Measurements from ENCODE around the gene PTPRN2.

The PTPRN2 gene

DNA sequence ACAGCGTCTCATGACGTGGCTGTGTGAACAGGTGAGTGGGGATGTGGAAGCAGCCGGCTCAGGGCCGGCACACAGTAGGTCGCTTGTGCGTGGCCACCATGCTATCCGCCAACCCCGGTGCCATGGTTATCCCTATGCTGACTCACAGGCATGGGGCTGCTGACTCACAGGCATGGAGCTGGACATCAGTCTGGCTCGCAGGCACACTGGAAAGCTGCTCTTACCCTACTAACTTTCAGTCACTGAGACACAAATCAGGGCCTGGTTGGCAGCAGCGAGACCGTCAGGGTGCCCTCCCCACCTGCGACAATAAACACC is 341.9 kb downstream of the PTPRN2 start:
- Histone ChIP-seq H3K79me1 (ENCODE audit: low read length) (no peaks in the 10 kb centered on the region), H3K27me3 (ENCODE audit: insufficient read depth, low read length, poor library complexity) (no peaks in the 10 kb centered on the region), H3K4me2 (ENCODE audit: low read length) (no peak overlapping the region), H3K27ac (ENCODE audit: low read depth, low read length) (no peak overlapping the region), H3K23ac (ENCODE audit: low read length) (no peak overlapping the region), H3K79me2 (ENCODE audit: control insufficient read depth, insufficient read depth, low read length) (no peaks in the 10 kb centered on the region), H3K18ac (ENCODE audit: low read length) (no peak overlapping the region), H3K36me3 (ENCODE audit: control insufficient read depth, insufficient read depth, low read length) (no peaks in the 10 kb centered on the region), H3K4ac (ENCODE audit: low read depth, low read length) (no peak overlapping the region), H4K5ac (ENCODE audit: low read length) (no peak overlapping the region), H3K56ac (ENCODE audit: low read length) (no peak overlapping the region), H3K9ac (ENCODE audit: low read length) (no peak overlapping the region), H2BK120ac (ENCODE audit: low read depth, low read length) (no peak overlapping the region), H3K4me1 (ENCODE audit: control insufficient read depth, low read depth, low read length) (no peaks in the 10 kb centered on the region), H4K8ac (ENCODE audit: low read depth, low read length) (no peak overlapping the region), H2BK5ac (ENCODE audit: low read length) (no peak overlapping the region), H2AK5ac (ENCODE audit: low read length) (no peak overlapping the region), H2BK15ac (replicated peaks; ENCODE audit: low read depth) (no peak overlapping the region), H3K4me3 (ENCODE audit: low read length) (no peak overlapping the region)
- WGBS (ENCODE audit: extremely low coverage, insufficient coverage, low lambda C conversion rate), result no CpG with 5 or more reads among the region's 12 CpGs
- DNase-seq, result no peak

DNA sequence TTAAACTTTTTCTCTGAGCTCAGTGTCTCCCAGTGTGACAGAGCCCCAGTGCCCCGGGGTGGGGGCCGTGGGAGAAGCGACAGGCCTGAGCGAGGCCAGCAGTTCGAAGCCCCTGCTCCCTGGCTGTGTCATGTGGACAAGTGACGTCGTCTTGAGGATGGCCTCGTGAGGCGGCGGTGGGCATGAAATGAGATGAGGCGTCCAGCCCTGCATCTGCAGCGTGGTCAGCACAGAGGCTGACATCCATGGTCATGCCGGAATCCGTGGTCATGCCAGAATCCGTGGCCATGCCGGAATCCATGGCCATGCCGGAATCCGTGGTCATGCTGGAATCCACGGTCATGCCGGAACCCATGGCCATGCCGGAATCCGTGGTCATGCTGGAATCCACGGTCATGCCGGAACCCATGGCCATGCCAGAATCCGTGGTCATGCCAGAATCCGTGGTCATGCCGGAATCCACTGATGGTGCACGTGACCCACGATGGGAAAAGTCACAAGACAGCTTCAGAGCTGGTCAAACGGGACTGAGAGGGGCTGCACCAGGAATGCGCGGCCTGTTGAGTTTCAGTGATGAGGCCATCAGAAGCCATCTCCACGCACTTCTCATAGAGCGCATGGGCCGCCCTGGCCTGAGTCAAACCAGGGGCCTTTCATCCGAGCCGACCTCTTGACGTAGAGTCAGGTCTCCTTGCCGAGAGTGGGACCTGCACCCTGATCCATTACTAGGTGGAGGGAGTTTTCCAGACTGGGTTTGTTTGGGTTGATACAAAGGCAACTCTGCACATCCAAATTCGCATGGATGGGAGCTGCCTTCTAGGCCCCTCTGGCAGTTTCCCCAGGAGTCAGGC is 342.5 kb downstream of the PTPRN2 start:
- no CpG with 5 or more reads among the region's 40 CpGs for WGBS (ENCODE audit: extremely low coverage, insufficient coverage, low lambda C conversion rate)
- Histone ChIP-seq H3K79me2 (ENCODE audit: control insufficient read depth, insufficient read depth, low read length) (no peaks in the 10 kb centered on the region), H3K4me2 (ENCODE audit: low read length) (no peak overlapping the region), H3K36me3 (ENCODE audit: control insufficient read depth, insufficient read depth, low read length) (no peaks in the 10 kb centered on the region), H3K79me1 (ENCODE audit: low read length) (no peaks in the 10 kb centered on the region), H2BK5ac (ENCODE audit: low read length) (no peak overlapping the region), H3K27me3 (ENCODE audit: insufficient read depth, low read length, poor library complexity) (no peaks in the 10 kb centered on the region), H4K8ac (ENCODE audit: low read depth, low read length) (no peak overlapping the region), H3K4me1 (ENCODE audit: control insufficient read depth, low read depth, low read length) (no peaks in the 10 kb centered on the region), H3K4me3 (ENCODE audit: low read length) (no peak overlapping the region), H4K5ac (ENCODE audit: low read length) (no peak overlapping the region), H2BK15ac (replicated peaks; ENCODE audit: low read depth) (no peak overlapping the region), H2BK120ac (ENCODE audit: low read depth, low read length) (no peak overlapping the region), H3K27ac (ENCODE audit: low read depth, low read length) (no peak overlapping the region), H3K23ac (ENCODE audit: low read length) (no peak overlapping the region), H3K9ac (ENCODE audit: low read length) (no peak overlapping the region), H3K18ac (ENCODE audit: low read length) (no peak overlapping the region), H3K56ac (ENCODE audit: low read length) (no peak overlapping the region), H3K4ac (ENCODE audit: low read depth, low read length) (no peak overlapping the region), H2AK5ac (ENCODE audit: low read length) (no peak overlapping the region)
- no peak for DNase-seq

DNA sequence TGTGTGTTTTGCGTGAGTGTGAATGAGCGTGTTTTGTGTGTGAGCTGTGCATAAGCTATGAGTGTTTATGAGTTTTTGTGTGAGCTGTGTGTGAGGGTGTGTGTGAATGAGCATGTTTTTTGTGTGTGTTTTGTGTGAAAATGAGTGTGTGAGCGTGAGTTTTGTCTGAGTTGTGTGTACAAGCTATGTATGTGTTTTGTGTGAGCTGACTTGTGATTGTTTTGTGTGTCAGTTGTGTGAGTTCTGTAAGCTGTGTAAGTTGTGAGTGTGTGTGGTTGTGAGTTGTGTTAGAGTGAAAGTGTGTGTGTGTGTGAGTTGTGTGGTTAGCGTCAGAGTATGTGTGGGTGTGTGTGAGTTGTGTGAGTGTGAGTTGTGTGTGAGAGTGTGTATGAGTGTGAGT is 343.2 kb downstream of the PTPRN2 start:
- Histone ChIP-seq H3K56ac (ENCODE audit: low read length) (no peak overlapping the region), H3K4me2 (ENCODE audit: low read length) (no peak overlapping the region), H3K27me3 (ENCODE audit: insufficient read depth, low read length, poor library complexity) (no peaks in the 10 kb centered on the region), H2AK5ac (ENCODE audit: low read length) (no peak overlapping the region), H3K23ac (ENCODE audit: low read length) (no peak overlapping the region), H3K79me1 (ENCODE audit: low read length) (no peaks in the 10 kb centered on the region), H2BK15ac (replicated peaks; ENCODE audit: low read depth) (no peak overlapping the region), H3K4ac (ENCODE audit: low read depth, low read length) (no peak overlapping the region), H3K4me1 (ENCODE audit: control insufficient read depth, low read depth, low read length) (no peaks in the 10 kb centered on the region), H3K9ac (ENCODE audit: low read length) (no peak overlapping the region), H3K4me3 (ENCODE audit: low read length) (no peak overlapping the region), H4K8ac (ENCODE audit: low read depth, low read length) (no peak overlapping the region), H2BK5ac (ENCODE audit: low read length) (no peak overlapping the region), H2BK120ac (ENCODE audit: low read depth, low read length) (no peak overlapping the region), H3K18ac (ENCODE audit: low read length) (no peak overlapping the region), H3K36me3 (ENCODE audit: control insufficient read depth, insufficient read depth, low read length) (no peaks in the 10 kb centered on the region), H3K79me2 (ENCODE audit: control insufficient read depth, insufficient read depth, low read length) (no peaks in the 10 kb centered on the region), H4K5ac (ENCODE audit: low read length) (no peak overlapping the region), H3K27ac (ENCODE audit: low read depth, low read length) (no peak overlapping the region)
- 100% methylated on average over 4 of the region's 4 CpGs for WGBS (ENCODE audit: extremely low coverage, insufficient coverage, low lambda C conversion rate)
- DNase-seq, result no peak

DNA sequence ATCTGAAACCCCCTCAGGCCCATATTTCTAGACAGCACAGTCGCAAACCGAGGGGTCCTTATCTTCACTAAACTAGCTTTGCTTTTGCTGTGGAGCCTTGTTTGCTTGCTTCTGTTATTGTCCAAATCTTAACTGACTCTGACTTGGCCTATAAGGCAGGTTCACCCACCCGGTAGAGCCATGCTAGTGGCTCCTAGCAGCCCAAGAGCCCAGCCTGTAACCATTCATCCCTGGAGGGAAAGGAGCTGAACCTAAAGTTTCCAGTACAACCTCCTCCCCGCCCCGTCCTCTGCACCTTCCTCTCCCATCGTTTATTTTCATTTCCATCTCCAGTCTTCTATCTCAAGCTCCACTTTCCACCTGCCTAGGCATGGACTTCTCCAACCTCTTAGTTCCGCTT is 345.7 kb downstream of the PTPRN2 start:
- Histone ChIP-seq H4K8ac (ENCODE audit: low read depth, low read length) (no peak overlapping the region), H4K5ac (ENCODE audit: low read length) (no peak overlapping the region), H3K4me1 (ENCODE audit: control insufficient read depth, low read depth, low read length) (no peaks in the 10 kb centered on the region), H3K4me2 (ENCODE audit: low read length) (no peak overlapping the region), H3K27ac (ENCODE audit: low read depth, low read length) (no peak overlapping the region), H3K18ac (ENCODE audit: low read length) (no peak overlapping the region), H3K36me3 (ENCODE audit: control insufficient read depth, insufficient read depth, low read length) (no peaks in the 10 kb centered on the region), H3K9ac (ENCODE audit: low read length) (no peak overlapping the region), H3K79me1 (ENCODE audit: low read length) (no peaks in the 10 kb centered on the region), H2AK5ac (ENCODE audit: low read length) (no peak overlapping the region), H2BK5ac (ENCODE audit: low read length) (no peak overlapping the region), H2BK120ac (ENCODE audit: low read depth, low read length) (no peak overlapping the region), H3K23ac (ENCODE audit: low read length) (no peak overlapping the region), H3K79me2 (ENCODE audit: control insufficient read depth, insufficient read depth, low read length) (no peaks in the 10 kb centered on the region), H3K27me3 (ENCODE audit: insufficient read depth, low read length, poor library complexity) (no peaks in the 10 kb centered on the region), H3K4me3 (ENCODE audit: low read length) (no peak overlapping the region), H3K4ac (ENCODE audit: low read depth, low read length) (no peak overlapping the region), H2BK15ac (replicated peaks; ENCODE audit: low read depth) (no peak overlapping the region), H3K56ac (ENCODE audit: low read length) (no peak overlapping the region)
- no peak for DNase-seq
- WGBS (ENCODE audit: extremely low coverage, insufficient coverage, low lambda C conversion rate), result no CpG with 5 or more reads among the region's 7 CpGs

DNA sequence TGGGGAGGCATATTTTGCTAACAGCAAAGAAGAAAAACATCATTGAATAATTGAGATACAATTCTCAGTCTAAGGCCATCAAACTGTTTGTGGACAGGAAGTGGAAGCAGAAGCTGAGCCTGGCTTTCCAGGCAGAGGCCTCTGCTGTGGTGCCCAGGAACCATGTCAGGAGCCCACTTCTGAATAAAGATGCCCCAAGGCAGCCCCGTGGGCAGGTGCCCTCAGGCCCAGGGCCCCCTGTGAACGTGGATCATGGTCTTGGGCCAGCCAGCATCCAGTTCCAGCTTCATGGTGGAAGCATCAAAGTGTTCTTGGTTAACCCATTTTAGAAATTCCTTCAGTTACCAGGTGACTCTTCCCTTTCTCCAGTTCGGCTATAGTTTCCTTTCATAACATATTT is 346.8 kb downstream of the PTPRN2 start:
- no peak overlapping the region for H3K56ac ChIP-seq (ENCODE audit: low read length)
- no peak overlapping the region for H2BK120ac ChIP-seq (ENCODE audit: low read depth, low read length)
- H3K18ac ChIP-seq (ENCODE audit: low read length), result no peak overlapping the region
- no peak for DNase-seq
- H3K36me3 ChIP-seq (ENCODE audit: control insufficient read depth, insufficient read depth, low read length), result no peaks in the 10 kb centered on the region
- H3K27me3 ChIP-seq (ENCODE audit: insufficient read depth, low read length, poor library complexity), result no peaks in the 10 kb centered on the region
- H3K4me2 ChIP-seq (ENCODE audit: low read length), result no peak overlapping the region
- H3K23ac ChIP-seq (ENCODE audit: low read length), result no peak overlapping the region
- H3K4me3 ChIP-seq (ENCODE audit: low read length), result no peak overlapping the region
- no peak overlapping the region for H4K8ac ChIP-seq (ENCODE audit: low read depth, low read length)
- WGBS (ENCODE audit: extremely low coverage, insufficient coverage, low lambda C conversion rate), result no CpG with 5 or more reads among the region's 3 CpGs
- H3K27ac ChIP-seq (ENCODE audit: low read depth, low read length), result no peak overlapping the region
- H3K9ac ChIP-seq (ENCODE audit: low read length), result no peak overlapping the region
- no peak overlapping the region for H2BK15ac ChIP-seq (replicated peaks; ENCODE audit: low read depth)
- H3K79me1 ChIP-seq (ENCODE audit: low read length), result no peaks in the 10 kb centered on the region
- H2AK5ac ChIP-seq (ENCODE audit: low read length), result no peak overlapping the region
- no peak overlapping the region for H4K5ac ChIP-seq (ENCODE audit: low read length)
- no peaks in the 10 kb centered on the region for H3K79me2 ChIP-seq (ENCODE audit: control insufficient read depth, insufficient read depth, low read length)
- H3K4ac ChIP-seq (ENCODE audit: low read depth, low read length), result no peak overlapping the region
- H3K4me1 ChIP-seq (ENCODE audit: control insufficient read depth, low read depth, low read length), result no peaks in the 10 kb centered on the region
- H2BK5ac ChIP-seq (ENCODE audit: low read length), result no peak overlapping the region
